HEK293 (cell line): ENCODE data around the gene PRADC1.

Experiments used
- BCL11A ChIP-seq: fragments of 450-650 bp; formaldehyde crosslinking; IDR thresholded peaks from 2 replicates; pipeline ENCODE4 v1.5.1; 2016; ENCODE audit warnings: low read depth, missing biosample characterization, missing genetic modification characterization
- EGR2 ChIP-seq: fragments of 450-650 bp; formaldehyde crosslinking; IDR thresholded peaks from 2 replicates; pipeline ENCODE4 v1.5.1; 2016; ENCODE audit warnings: low read depth, missing biosample characterization, missing genetic modification characterization
- HIC1 ChIP-seq: fragments of 450-650 bp; formaldehyde crosslinking; IDR thresholded peaks from 2 replicates; pipeline ENCODE4 v1.5.1; 2016; ENCODE audit warnings: missing biosample characterization, missing genetic modification characterization
- PRDM1 ChIP-seq: fragments of 450-650 bp; formaldehyde crosslinking; IDR thresholded peaks from 2 replicates; pipeline ENCODE4; 2016; ENCODE audit warnings: missing biosample characterization, missing genetic modification characterization
- PRDM10 ChIP-seq: fragments of 450-650 bp; formaldehyde crosslinking; IDR thresholded peaks from 2 replicates; pipeline ENCODE4 v1.5.1; 2016; ENCODE audit warnings: missing biosample characterization, missing genetic modification characterization
- SP7 ChIP-seq: fragments of 450-650 bp; formaldehyde crosslinking; IDR thresholded peaks from 2 replicates; pipeline ENCODE4 v1.5.1; 2016; ENCODE audit warnings: missing biosample characterization, missing genetic modification characterization
- ZBTB26 ChIP-seq: fragments of 450-650 bp; formaldehyde crosslinking; optimal IDR thresholded peaks from 2 replicates; pipeline ENCODE3; 2016; ENCODE audit warnings: missing biosample characterization, mild to moderate bottlenecking, missing genetic modification characterization
- ZBTB49 ChIP-seq: fragments of 450-650 bp; formaldehyde crosslinking; IDR thresholded peaks from 2 replicates; pipeline ENCODE4 v1.5.1; 2016; ENCODE audit warnings: missing biosample characterization, missing genetic modification characterization, low read depth
- ZNF121 ChIP-seq: fragments of 450-650 bp; formaldehyde crosslinking; IDR thresholded peaks from 2 replicates; pipeline ENCODE4 v1.5.1; 2016; ENCODE audit warnings: missing biosample characterization, missing genetic modification characterization
- ZNF174 ChIP-seq: fragments of 450-650 bp; formaldehyde crosslinking; IDR thresholded peaks from 2 replicates; pipeline ENCODE4 v1.5.0; 2017; ENCODE audit warnings: missing biosample characterization, mild to moderate bottlenecking, missing genetic modification characterization
- ZNF292 ChIP-seq: fragments of 450-650 bp; formaldehyde crosslinking; IDR thresholded peaks from 2 replicates; pipeline ENCODE4 v1.5.1; 2016; ENCODE audit warnings: low read depth, missing biosample characterization, missing genetic modification characterization, borderline replicate concordance
- ZNF398 ChIP-seq: fragments of 450-650 bp; formaldehyde crosslinking; IDR thresholded peaks from 2 replicates; pipeline ENCODE4 v1.5.1; 2017; ENCODE audit warnings: missing biosample characterization, missing genetic modification characterization
- ZNF423 ChIP-seq: fragments of 450-650 bp; formaldehyde crosslinking; IDR thresholded peaks from 2 replicates; pipeline ENCODE4 v1.5.1; 2016; ENCODE audit warnings: missing biosample characterization, missing genetic modification characterization
- ZNF501 ChIP-seq: fragments of 450-650 bp; formaldehyde crosslinking; IDR thresholded peaks from 2 replicates; pipeline ENCODE4 v1.5.1; 2016; ENCODE audit warnings: missing biosample characterization, missing genetic modification characterization
- ZNF624 ChIP-seq: fragments of 450-650 bp; formaldehyde crosslinking; IDR thresholded peaks from 2 replicates; pipeline ENCODE4 v1.5.1; 2017; ENCODE audit warnings: missing biosample characterization, missing genetic modification characterization
- ZNF629 ChIP-seq: fragments of 450-650 bp; formaldehyde crosslinking; IDR thresholded peaks from 2 replicates; pipeline ENCODE4 v1.5.1; 2017; ENCODE audit warnings: missing biosample characterization, missing genetic modification characterization
- ZNF677 ChIP-seq: fragments of 450-650 bp; IDR thresholded peaks from 2 replicates; pipeline ENCODE4 v1.5.0; 2018; ENCODE audit warnings: missing biosample characterization, mild to moderate bottlenecking, missing genetic modification characterization, moderate library complexity
- ZNF692 ChIP-seq: fragments of 450-650 bp; formaldehyde crosslinking; IDR thresholded peaks from 2 replicates; pipeline ENCODE4 v1.5.1; 2016; ENCODE audit warnings: missing biosample characterization, missing genetic modification characterization
- ZNF768 ChIP-seq: fragments of 450-650 bp; formaldehyde crosslinking; IDR thresholded peaks from 2 replicates; pipeline ENCODE4 v1.5.1; 2018; ENCODE audit warnings: missing biosample characterization, mild to moderate bottlenecking, missing genetic modification characterization
- ZNF830 ChIP-seq: fragments of 450-650 bp; IDR thresholded peaks from 2 replicates; pipeline ENCODE4 v1.5.0; 2018; ENCODE audit warnings: missing biosample characterization, missing genetic modification characterization, low read depth, mild to moderate bottlenecking, moderate library complexity
- ZSCAN4 ChIP-seq: fragments of 450-650 bp; formaldehyde crosslinking; IDR thresholded peaks from 2 replicates; pipeline ENCODE4 v1.5.1; 2017; ENCODE audit warnings: missing biosample characterization, missing genetic modification characterization

PRADC1 gene

GRCh38 chr2:73233154-73233931, at the start of gene PRADC1 (continued):
- TF ChIP-seq BCL11A (tag by site-specific recombination) (peak; percentile 96), ZNF423 (tag by site-specific recombination) (peak; percentile 59; the same call in 1 of the 2 replicates), ZNF398 (no peak), ZBTB49 (tag by site-specific recombination) (no peak), ZNF174 (no peak), ZNF501 (tag by site-specific recombination) (peak; percentile 60), SP7 (peak; percentile 65), ZNF629 (tag by site-specific recombination) (0 out of 2 replicates have a peak, but pooled peaks have one; percentile 45), ZBTB26 (tag by site-specific recombination) (peak; percentile 95), ZNF677 (tag by site-specific recombination) (no peak), ZNF692 (tag by site-specific recombination) (peak; percentile 40; the same call in 1 of the 2 replicates), ZNF830 (tag by site-specific recombination) (no peak), ZSCAN4 (tag by site-specific recombination) (no peak), ZNF292 (no peak), PRDM1 (no peak), ZNF624 (no peak), PRDM10 (peak; percentile 86), EGR2 (tag by site-specific recombination) (peak; percentile 83), ZNF121 (tag by site-specific recombination) (no peak), HIC1 (tag by site-specific recombination) (peak; percentile 91), ZNF768 (no peak)
